ENCODE data around the gene NEUROG1. TPM values are rescaled to one million over a fixed set of nuclear protein-coding genes. Genes with fewer than 3 reads are reported as not detected.

Gene NEUROG1
- total and polyA plus RNA-seq, 4 donors = not detected

- DNase-seq (no peak), ATAC-seq (ENCODE audit: low FRiP score) (no peak)
- Histone ChIP-seq H3K36me3 (ENCODE audit: control insufficient read depth in 1 of 2, insufficient read depth in 2 of 2, low read length in 1 of 2) (no peaks in the 10 kb centered on the region), H3K27me3 (ENCODE audit: control insufficient read depth in 1 of 2, insufficient read depth in 2 of 2, low read length in 1 of 2) (no peaks in the 10 kb centered on the region), H3K27ac (ENCODE audit: low read depth in 1 of 2, low read length in 2 of 2) (no peak overlapping the region), H3K4me1 (ENCODE audit: control insufficient read depth in 1 of 2, insufficient read depth in 2 of 2, low read length in 2 of 2) (no peaks in the 10 kb centered on the region), H3K9me3 (ENCODE audit: control insufficient read depth, low read length) (no peaks in the 10 kb centered on the region), H3K4me3 (ENCODE audit: low read length in 2 of 2) (no peak overlapping the region)
- WGBS, 2 donors = 85 to 87% methylated on average over 16 of the region's 16 CpGs
- intact Hi-C loops (cut with DNase I) = loop anchor here (10.0 kb wide), 2 partner anchors 268 to 648 kb away; partner anchors contain the start of gene SLC25A48 (in 1 of the 2)
These were observed 30.9 kb upstream of the NEUROG1 start for GRCh38 chr5:135566422-135567400.

- intact Hi-C loops (cut with DNase I) = loop anchor here (10.0 kb wide), 2 partner anchors 269 to 649 kb away; partner anchors contain the start of gene SLC25A48 (in 1 of the 2)
- no peaks in the 10 kb centered on the region for H3K4me1 ChIP-seq (ENCODE audit: control insufficient read depth in 1 of 2, insufficient read depth in 2 of 2, low read length in 2 of 2)
- ATAC-seq (ENCODE audit: low FRiP score) (no peak), DNase-seq (peak; percentile 81 to 90)
- H3K27me3 ChIP-seq (ENCODE audit: control insufficient read depth in 1 of 2, insufficient read depth in 2 of 2, low read length in 1 of 2) = no peaks in the 10 kb centered on the region
- no peak overlapping the region for H3K4me3 ChIP-seq (ENCODE audit: low read length in 2 of 2)
- no peaks in the 10 kb centered on the region for H3K9me3 ChIP-seq (ENCODE audit: control insufficient read depth, low read length)
- no peaks in the 10 kb centered on the region for H3K36me3 ChIP-seq (ENCODE audit: control insufficient read depth in 1 of 2, insufficient read depth in 2 of 2, low read length in 1 of 2)
- 26 to 29% methylated on average over 16 of the region's 16 CpGs for WGBS, 2 donors
- no peak overlapping the region for H3K27ac ChIP-seq (ENCODE audit: low read depth in 1 of 2, low read length in 2 of 2)
These were observed 30.1 kb upstream of the NEUROG1 start for GRCh38 chr5:135565725-135566421.

GRCh38 chr5:135565266-135565665 lies 29.5 kb upstream of the NEUROG1 start:
- H3K4me1 ChIP-seq (ENCODE audit: control insufficient read depth in 1 of 2, insufficient read depth in 2 of 2, low read length in 2 of 2) = no peaks in the 10 kb centered on the region
- H3K36me3 ChIP-seq (ENCODE audit: control insufficient read depth in 1 of 2, insufficient read depth in 2 of 2, low read length in 1 of 2) = no peaks in the 10 kb centered on the region
- no peak overlapping the region for H3K27ac ChIP-seq (ENCODE audit: low read depth in 1 of 2, low read length in 2 of 2)
- no peak overlapping the region for H3K4me3 ChIP-seq (ENCODE audit: low read length in 2 of 2)
- DNase-seq (no peak), ATAC-seq (ENCODE audit: low FRiP score) (no peak)
- WGBS, 2 donors = 74 to 79% methylated on average over 6 of the region's 6 CpGs
- no peaks in the 10 kb centered on the region for H3K27me3 ChIP-seq (ENCODE audit: control insufficient read depth in 1 of 2, insufficient read depth in 2 of 2, low read length in 1 of 2)
- no peaks in the 10 kb centered on the region for H3K9me3 ChIP-seq (ENCODE audit: control insufficient read depth, low read length)
- intact Hi-C loops (cut with DNase I) = loop anchor here (10.0 kb wide), 2 partner anchors 270 to 650 kb away; partner anchors contain the start of gene SLC25A48 (in 1 of the 2)

DNA sequence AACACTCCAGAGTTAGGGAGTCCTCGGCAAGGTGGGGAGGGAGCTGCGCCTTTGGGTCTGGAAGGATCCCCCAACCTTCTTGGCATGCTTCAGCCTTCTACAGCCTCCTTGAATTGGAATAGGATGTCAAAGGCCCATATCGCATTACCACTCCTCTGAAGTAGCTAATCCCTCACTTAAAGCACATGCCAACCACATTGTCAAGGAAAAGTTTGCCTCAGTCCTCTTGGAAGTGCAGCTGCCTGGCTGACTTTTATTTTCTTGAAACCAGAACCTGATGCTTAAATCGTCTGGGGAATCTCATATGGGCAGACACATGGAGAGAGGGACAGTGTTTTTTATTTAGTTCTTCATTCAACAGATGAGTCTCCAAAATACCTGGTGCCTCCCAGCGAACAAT lies 28.6 kb upstream of the NEUROG1 start:
- Histone ChIP-seq H3K9me3 (ENCODE audit: control insufficient read depth, low read length) (no peaks in the 10 kb centered on the region), H3K4me1 (ENCODE audit: control insufficient read depth in 1 of 2, insufficient read depth in 2 of 2, low read length in 2 of 2) (no peaks in the 10 kb centered on the region), H3K27ac (ENCODE audit: low read depth in 1 of 2, low read length in 2 of 2) (no peak overlapping the region), H3K27me3 (ENCODE audit: control insufficient read depth in 1 of 2, insufficient read depth in 2 of 2, low read length in 1 of 2) (no peaks in the 10 kb centered on the region), H3K36me3 (ENCODE audit: control insufficient read depth in 1 of 2, insufficient read depth in 2 of 2, low read length in 1 of 2) (no peaks in the 10 kb centered on the region), H3K4me3 (ENCODE audit: low read length in 2 of 2) (no peak overlapping the region)
- intact Hi-C loops (cut with DNase I) = loop anchor here (10.0 kb wide), 2 partner anchors 270 to 650 kb away; partner anchors contain the start of gene SLC25A48 (in 1 of the 2)
- ATAC-seq (ENCODE audit: low FRiP score) (no peak), DNase-seq (no peak)
- 85 to 89% methylated on average over 5 of the region's 5 CpGs for WGBS, 2 donors

GRCh38 chr5:135561266-135561665 lies 25.5 kb upstream of the NEUROG1 start:
- no peaks in the 10 kb centered on the region for H3K27me3 ChIP-seq (ENCODE audit: control insufficient read depth in 1 of 2, insufficient read depth in 2 of 2, low read length in 1 of 2)
- 89 to 90% methylated on average over 6 of the region's 6 CpGs for WGBS, 2 donors
- no peaks in the 10 kb centered on the region for H3K4me1 ChIP-seq (ENCODE audit: control insufficient read depth in 1 of 2, insufficient read depth in 2 of 2, low read length in 2 of 2)
- intact Hi-C loops (cut with DNase I) = loop anchor here (2.0 to 10.0 kb wide), 3 partner anchors 272 to 654 kb away; partner anchors contain the start of gene SLC25A48 (in 1 of the 2)
- H3K27ac ChIP-seq (ENCODE audit: low read depth in 1 of 2, low read length in 2 of 2) = no peak overlapping the region
- no peak overlapping the region for H3K4me3 ChIP-seq (ENCODE audit: low read length in 2 of 2)
- ATAC-seq (ENCODE audit: low FRiP score) = no peak
- no peaks in the 10 kb centered on the region for H3K36me3 ChIP-seq (ENCODE audit: control insufficient read depth in 1 of 2, insufficient read depth in 2 of 2, low read length in 1 of 2)
- DNase-seq = no peak
- no peaks in the 10 kb centered on the region for H3K9me3 ChIP-seq (ENCODE audit: control insufficient read depth, low read length)

GRCh38 chr5:135560858-135561257 lies 25.1 kb upstream of the NEUROG1 start:
- no peaks in the 10 kb centered on the region for H3K27me3 ChIP-seq (ENCODE audit: control insufficient read depth in 1 of 2, insufficient read depth in 2 of 2, low read length in 1 of 2)
- H3K9me3 ChIP-seq (ENCODE audit: control insufficient read depth, low read length) = no peaks in the 10 kb centered on the region
- no peak overlapping the region for H3K4me3 ChIP-seq (ENCODE audit: low read length in 2 of 2)
- intact Hi-C loops (cut with DNase I) = loop anchor here (2.0 to 10.0 kb wide), 3 partner anchors 272 to 654 kb away; partner anchors contain the start of gene SLC25A48 (in 1 of the 2)
- WGBS, 2 donors = 16 to 17% methylated on average over 14 of the region's 14 CpGs
- DNase-seq = peak; percentile 80 to 88
- no peak overlapping the region for H3K27ac ChIP-seq (ENCODE audit: low read depth in 1 of 2, low read length in 2 of 2)
- H3K36me3 ChIP-seq (ENCODE audit: control insufficient read depth in 1 of 2, insufficient read depth in 2 of 2, low read length in 1 of 2) = no peaks in the 10 kb centered on the region
- ATAC-seq (ENCODE audit: low FRiP score) = peak; percentile 83
- no peaks in the 10 kb centered on the region for H3K4me1 ChIP-seq (ENCODE audit: control insufficient read depth in 1 of 2, insufficient read depth in 2 of 2, low read length in 2 of 2)

DNA sequence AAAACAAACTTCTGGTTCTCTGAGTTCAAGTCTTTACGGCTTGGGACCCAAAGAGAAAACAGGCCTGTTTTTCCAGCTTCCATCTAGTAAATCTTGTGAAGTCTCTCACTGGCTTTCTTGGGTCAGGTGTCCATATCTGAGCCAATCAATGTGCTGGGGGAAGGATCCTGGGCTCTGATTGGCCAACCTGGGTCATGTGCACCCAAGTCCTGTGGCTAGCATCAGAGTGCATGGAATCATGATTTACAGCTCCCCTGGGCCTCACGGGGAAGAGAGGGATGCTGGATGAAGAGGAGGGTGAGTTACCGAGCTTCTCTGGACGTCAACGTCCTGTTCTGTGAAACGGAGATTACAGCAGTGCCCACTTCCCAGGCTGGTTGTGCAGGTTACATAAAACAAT lies 23.6 kb upstream of the NEUROG1 start:
- Histone ChIP-seq H3K36me3 (ENCODE audit: control insufficient read depth in 1 of 2, insufficient read depth in 2 of 2, low read length in 1 of 2) (no peaks in the 10 kb centered on the region), H3K4me3 (ENCODE audit: low read length in 2 of 2) (no peak overlapping the region), H3K27me3 (ENCODE audit: control insufficient read depth in 1 of 2, insufficient read depth in 2 of 2, low read length in 1 of 2) (no peaks in the 10 kb centered on the region), H3K9me3 (ENCODE audit: control insufficient read depth, low read length) (no peaks in the 10 kb centered on the region), H3K27ac (ENCODE audit: low read depth in 1 of 2, low read length in 2 of 2) (no peak overlapping the region), H3K4me1 (ENCODE audit: control insufficient read depth in 1 of 2, insufficient read depth in 2 of 2, low read length in 2 of 2) (no peaks in the 10 kb centered on the region)
- ATAC-seq (ENCODE audit: low FRiP score) = no peak
- intact Hi-C loops (cut with DNase I) = no loop called here
- WGBS, 2 donors = 34 to 41% methylated on average over 6 of the region's 6 CpGs
- DNase-seq = no peak

DNA sequence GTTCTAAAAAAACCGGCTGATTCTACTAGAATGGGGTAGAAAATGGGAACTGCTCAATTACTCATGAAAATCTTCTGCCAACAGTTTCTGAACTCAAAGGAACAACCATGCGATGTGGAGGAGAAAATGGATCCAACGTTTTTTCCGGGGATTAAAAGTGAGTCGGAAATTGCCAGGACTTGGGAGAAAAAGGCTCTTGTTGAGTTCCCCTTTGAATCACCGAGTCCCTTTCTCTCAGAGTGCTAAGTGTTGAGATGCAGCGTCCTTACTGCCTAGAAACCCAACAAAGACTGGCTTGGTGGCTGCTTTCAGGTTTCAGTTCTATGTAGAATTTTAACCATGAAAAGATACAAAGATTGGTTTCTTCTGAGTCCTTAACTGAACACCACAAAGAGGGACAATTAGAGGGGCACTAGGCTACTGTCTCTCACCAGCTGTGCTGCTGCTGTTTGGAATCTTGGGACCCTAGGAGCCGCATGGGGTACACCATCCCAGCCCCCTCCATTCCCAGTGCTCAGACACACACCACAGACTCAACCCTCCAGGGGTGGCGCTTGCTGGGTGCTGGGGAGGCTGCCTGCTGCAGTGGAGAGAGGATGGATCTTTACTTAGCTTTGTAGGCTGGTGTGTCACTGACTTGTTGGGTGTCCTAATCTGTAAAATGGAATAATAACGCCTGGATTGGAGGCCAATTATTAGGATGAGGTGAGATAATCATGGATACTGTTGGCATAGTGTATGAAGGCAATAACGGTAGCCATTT lies 21.5 kb upstream of the NEUROG1 start:
- 68 to 73% methylated on average over 11 of the region's 11 CpGs for WGBS, 2 donors
- ATAC-seq (ENCODE audit: low FRiP score) = no peak
- DNase-seq = no peak
- Histone ChIP-seq H3K27me3 (ENCODE audit: control insufficient read depth in 1 of 2, insufficient read depth in 2 of 2, low read length in 1 of 2) (no peaks in the 10 kb centered on the region), H3K9me3 (ENCODE audit: control insufficient read depth, low read length) (no peaks in the 10 kb centered on the region), H3K4me1 (ENCODE audit: control insufficient read depth in 1 of 2, insufficient read depth in 2 of 2, low read length in 2 of 2) (no peaks in the 10 kb centered on the region), H3K36me3 (ENCODE audit: control insufficient read depth in 1 of 2, insufficient read depth in 2 of 2, low read length in 1 of 2) (no peaks in the 10 kb centered on the region), H3K4me3 (ENCODE audit: low read length in 2 of 2) (no peak overlapping the region), H3K27ac (ENCODE audit: low read depth in 1 of 2, low read length in 2 of 2) (no peak overlapping the region)
- intact Hi-C loops (cut with DNase I) = no loop called here

Measured in aorta (tissue), 5 donors.